ENCODE results near the gene CNTN5. TPM values are rescaled to one million over a fixed set of nuclear protein-coding genes. Genes with fewer than 3 reads are reported as not detected.

The CNTN5 gene
- total and polyA plus RNA-seq, 10 of the 15 experiments (the other 5 are each of a cell fraction or from before 2014, with no cell fraction given): 0.01 TPM; not detected in 9

DNA sequence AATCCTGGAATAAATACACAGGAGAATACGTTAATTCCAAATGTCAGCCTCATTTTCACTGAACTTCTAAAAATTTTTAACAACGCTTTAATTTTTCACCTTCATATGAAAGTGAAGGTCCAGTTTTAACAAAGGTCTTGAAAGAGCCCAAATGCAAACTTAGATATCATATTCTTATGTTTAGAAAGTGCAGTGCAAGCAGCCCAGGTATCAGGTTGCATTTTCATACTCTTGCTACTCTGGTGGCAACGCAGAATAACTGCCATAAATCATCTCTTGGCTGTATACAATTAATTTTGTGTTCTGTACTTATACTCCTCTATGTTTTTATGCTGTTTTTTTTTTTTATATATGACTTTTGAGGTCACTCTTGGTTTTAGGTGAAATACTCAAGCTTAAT is 1169.6 kb downstream of the CNTN5 start:
- Histone ChIP-seq H3K4me2 (ENCODE audit: control insufficient read depth, insufficient read depth) (no peak overlapping the region), H3K4me3 (no peak overlapping the region), H2AFZ (ENCODE audit: control insufficient read depth, low read depth, low read length) (no peak overlapping the region), H3K9me3 (replicated peaks; ENCODE audit: control insufficient read depth, insufficient read depth, low read length) (no peaks in the 10 kb centered on the region), H3K27ac (ENCODE audit: control insufficient read depth, insufficient read depth) (no peak overlapping the region), H3K79me2 (ENCODE audit: control insufficient read depth, insufficient read depth, low read length) (no peaks in the 10 kb centered on the region), H3K27me3 (replicated peaks in 1 of 2; ENCODE audit: control insufficient read depth in 2 of 2, insufficient read depth in 2 of 2, low read length in 1 of 2) (no peaks in the 10 kb centered on the region), H4K20me1 (ENCODE audit: control insufficient read depth, insufficient read depth) (no peaks in the 10 kb centered on the region), H3K36me3 (ENCODE audit: control insufficient read depth in 2 of 2, insufficient read depth in 2 of 2, low read length in 1 of 2) (no peaks in the 10 kb centered on the region), H3K9ac (ENCODE audit: control insufficient read depth, insufficient read depth, low read length) (no peak overlapping the region), H3K4me1 (ENCODE audit: control insufficient read depth, insufficient read depth, low read length) (no peaks in the 10 kb centered on the region)
- in situ Hi-C loops (cut with MboI): no loop called here
- CTCF ChIA-PET: no interaction called here
- DNase-seq (ENCODE audit: low read depth, low spot score) (no peak), ATAC-seq (no peak), FAIRE-seq (no peak)
- SMC1A ChIA-PET (ENCODE audit: uncharacterized antibody, unreplicated experiment): no interaction called here
- no TSS peak for BruUV-seq (replicated peaks)
- 14% methylated on average over 3 of the region's 3 CpGs for WGBS (ENCODE audit: insufficient coverage, insufficient replicate concordance, low lambda C conversion rate, missing lambda C conversion rate)
- POLR2A ChIA-PET: no interaction called here
- RAD21 ChIA-PET (ENCODE audit: unreplicated experiment): no interaction called here
- no peak for TF ChIP-seq ATF7 (IDR thresholded peaks at IDR 0.05; ENCODE audit: low read depth)
- TF ChIP-seq, protein P1, sequence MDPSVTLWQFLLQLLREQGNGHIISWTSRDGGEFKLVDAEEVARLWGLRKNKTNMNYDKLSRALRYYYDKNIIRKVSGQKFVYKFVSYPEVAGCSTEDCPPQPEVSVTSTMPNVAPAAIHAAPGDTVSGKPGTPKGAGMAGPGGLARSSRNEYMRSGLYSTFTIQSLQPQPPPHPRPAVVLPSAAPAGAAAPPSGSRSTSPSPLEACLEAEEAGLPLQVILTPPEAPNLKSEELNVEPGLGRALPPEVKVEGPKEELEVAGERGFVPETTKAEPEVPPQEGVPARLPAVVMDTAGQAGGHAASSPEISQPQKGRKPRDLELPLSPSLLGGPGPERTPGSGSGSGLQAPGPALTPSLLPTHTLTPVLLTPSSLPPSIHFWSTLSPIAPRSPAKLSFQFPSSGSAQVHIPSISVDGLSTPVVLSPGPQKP (IDR thresholded peaks at IDR 0.05; ENCODE audit: low read depth, low read length): no peak
- no peak for TF ChIP-seq ZNF622 (IDR thresholded peaks at IDR 0.05)
- TF ChIP-seq HCFC1 (IDR thresholded peaks at IDR 0.05; ENCODE audit: low read length): no peak
- no peak for TF ChIP-seq ZNF217 (IDR thresholded peaks at IDR 0.05)
- TF ChIP-seq SIX5 (IDR thresholded peaks at IDR 0.05; ENCODE audit: low read depth, low read length, severe bottlenecking): no peak
- TF ChIP-seq STAT1 (conservative IDR thresholded peaks at IDR 0.05): no peak
- intact Hi-C loops (cut with micrococcal nuclease; ENCODE audit: unreplicated experiment): no loop called here

DNA sequence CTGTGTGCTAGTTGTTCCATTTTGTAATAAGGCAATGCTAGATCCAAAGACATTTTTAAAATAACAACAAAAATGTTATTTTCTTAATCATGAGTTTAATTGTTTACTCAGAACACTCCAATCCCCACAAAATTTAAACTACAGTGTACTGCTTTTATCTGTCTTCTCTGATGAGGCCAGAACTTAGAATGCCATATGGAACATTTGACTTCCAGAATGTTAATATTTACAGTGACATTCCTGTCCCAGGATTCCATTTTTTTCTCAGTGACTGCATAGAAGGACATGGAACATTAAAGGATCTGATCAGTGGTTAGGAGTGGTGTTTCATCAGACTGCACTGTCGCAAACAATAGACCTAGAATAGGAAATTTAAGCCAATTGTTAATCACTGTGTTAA is 1171.4 kb downstream of the CNTN5 start:
- SMC1A ChIA-PET (ENCODE audit: uncharacterized antibody, unreplicated experiment): interaction anchor here (0.7 to 1.3 kb wide), 2 partner anchors 9 to 1609 kb away, joined by 3 read pairs; no protein-coding TSS in a partner anchor
- POLR2A ChIA-PET: no interaction called here
- no peaks in the 10 kb centered on the region for H3K36me3 ChIP-seq (ENCODE audit: control insufficient read depth in 2 of 2, insufficient read depth in 2 of 2, low read length in 1 of 2)
- CTCF ChIA-PET: no interaction called here
- TF ChIP-seq KLF5 (IDR thresholded peaks at IDR 0.05; ENCODE audit: partially characterized antibody) (no peak), POLR2A (IDR thresholded peaks at IDR 0.05; ENCODE audit: low read depth, low read length) (no peak), TAF1 (IDR thresholded peaks at IDR 0.05; ENCODE audit: borderline replicate concordance, low read depth, low read length) (no peak), JUND (IDR thresholded peaks at IDR 0.05; ENCODE audit: low read depth, low read length) (no peak)
- no peak overlapping the region for H2AFZ ChIP-seq (ENCODE audit: control insufficient read depth, low read depth, low read length)
- in situ Hi-C loops (cut with MboI) (no loop called here), intact Hi-C loops (cut with micrococcal nuclease; ENCODE audit: unreplicated experiment) (no loop called here)
- no TSS peak for BruUV-seq (replicated peaks)
- no peaks in the 10 kb centered on the region for H4K20me1 ChIP-seq (ENCODE audit: control insufficient read depth, insufficient read depth)
- RAD21 ChIA-PET (ENCODE audit: unreplicated experiment): no interaction called here
- no peak overlapping the region for H3K4me2 ChIP-seq (ENCODE audit: control insufficient read depth, insufficient read depth)
- no peak for ATAC-seq
- H3K4me3 ChIP-seq: no peak overlapping the region
- 33% methylated on average over 1 of the region's 1 CpG for WGBS (ENCODE audit: insufficient coverage, insufficient replicate concordance, low lambda C conversion rate, missing lambda C conversion rate)
- DNase-seq (ENCODE audit: low read depth, low spot score): no peak
- no peaks in the 10 kb centered on the region for H3K9me3 ChIP-seq (replicated peaks; ENCODE audit: control insufficient read depth, insufficient read depth, low read length)
- H3K79me2 ChIP-seq (ENCODE audit: control insufficient read depth, insufficient read depth, low read length): no peaks in the 10 kb centered on the region
- no peak overlapping the region for H3K9ac ChIP-seq (ENCODE audit: control insufficient read depth, insufficient read depth, low read length)
- no peak overlapping the region for H3K27ac ChIP-seq (ENCODE audit: control insufficient read depth, insufficient read depth)
- FAIRE-seq: no peak
- H3K27me3 ChIP-seq (replicated peaks in 1 of 2; ENCODE audit: control insufficient read depth in 2 of 2, insufficient read depth in 2 of 2, low read length in 1 of 2): no peaks in the 10 kb centered on the region
- H3K4me1 ChIP-seq (ENCODE audit: control insufficient read depth, insufficient read depth, low read length): no peaks in the 10 kb centered on the region
